ENCODE results near the gene SLC27A4. TPM values are rescaled to one million over a fixed set of nuclear protein-coding genes. Genes with fewer than 3 reads are reported as not detected.
A peak's percentile ranks its signal among the peaks of the same experiment; 100 is the strongest.

Gene SLC27A4
- total and polyA plus RNA-seq, 2 of the 13 experiments (the other 11 are each of a cell fraction or from before 2014, with no cell fraction given): 10.6 to 18.8 TPM

DNA sequence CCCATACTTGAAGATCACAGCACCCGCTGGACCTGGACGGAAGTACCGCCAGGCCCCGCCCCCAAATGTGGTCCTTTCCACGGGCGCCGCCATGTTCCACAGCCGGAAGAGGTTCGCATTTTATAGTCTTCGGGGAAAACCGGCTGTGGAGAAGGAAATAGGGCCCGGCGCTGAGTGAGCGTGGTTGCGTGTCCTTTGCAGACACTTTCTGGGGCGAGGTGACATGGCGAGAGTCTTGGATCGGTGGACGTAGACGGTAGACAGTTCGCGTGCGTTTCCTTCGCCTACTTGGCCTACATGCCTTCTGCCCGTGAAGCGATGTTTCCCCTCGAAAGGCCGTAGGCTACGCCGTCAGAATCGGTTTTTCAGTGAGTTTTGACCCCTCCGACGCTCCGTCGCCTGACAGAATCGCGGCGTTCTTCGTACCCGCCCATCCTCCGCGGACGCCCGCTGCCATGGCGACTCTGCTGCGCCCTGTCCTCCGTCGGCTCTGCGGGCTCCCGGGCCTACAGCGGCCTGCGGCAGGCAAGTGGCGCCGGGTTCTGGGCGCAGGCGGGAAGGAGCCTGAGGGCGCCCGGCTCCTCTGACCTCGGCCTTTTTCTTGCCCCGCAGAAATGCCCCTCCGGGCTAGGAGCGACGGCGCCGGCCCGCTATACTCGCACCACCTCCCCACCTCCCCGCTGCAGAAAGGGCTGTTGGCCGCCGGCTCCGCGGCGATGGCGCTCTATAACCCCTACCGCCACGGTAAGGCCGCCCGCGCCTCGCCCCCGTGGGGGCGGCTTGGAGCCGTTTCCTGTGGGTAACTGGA lies 17.7 kb upstream of the SLC27A4 start, which contains the start of the genes COQ4 and TRUB2 (continued):
- TF ChIP-seq ZNF318 (CRISPR knock-in tag; IDR thresholded peaks at IDR 0.05) (no peak), MTA3 (CRISPR knock-in tag; IDR thresholded peaks at IDR 0.05) (no peak), ZNF383 (CRISPR knock-in tag; IDR thresholded peaks at IDR 0.05; ENCODE audit: borderline replicate concordance) (no peak), AHR (CRISPR knock-in tag; IDR thresholded peaks at IDR 0.05) (peak; percentile 93; the same call in 1 of the 2 replicates), ZFP36 (IDR thresholded peaks at IDR 0.05; ENCODE audit: borderline replicate concordance, low read depth, low read length, partially characterized antibody) (no peak), ZSCAN21 (CRISPR knock-in tag; IDR thresholded peaks at IDR 0.05; ENCODE audit: borderline replicate concordance) (peak; percentile 87), ZBTB8A (CRISPR knock-in tag; IDR thresholded peaks at IDR 0.05; ENCODE audit: borderline replicate concordance, low read depth) (no peak), NCOR1 (IDR thresholded peaks at IDR 0.05; ENCODE audit: borderline replicate concordance, low read length) (peak; percentile 47; the same call in 1 of the 2 replicates), ZNF12 (CRISPR knock-in tag; IDR thresholded peaks at IDR 0.05) (peak; percentile 26; the same call in 1 of the 2 replicates), NFE2L2 (IDR thresholded peaks at IDR 0.05; ENCODE audit: low read length) (no peak), MAFF (IDR thresholded peaks at IDR 0.05; ENCODE audit: low read depth, low read length) (no peak), SNAPC2 (CRISPR knock-in tag; IDR thresholded peaks at IDR 0.05) (no peak), RAD21 (CRISPR knock-in tag; IDR thresholded peaks at IDR 0.05) (peak; percentile 25), ZNF766 (CRISPR knock-in tag; IDR thresholded peaks at IDR 0.05; ENCODE audit: borderline replicate concordance) (peak; percentile 83; the same call in 1 of the 2 replicates), ZNF775 (CRISPR knock-in tag; IDR thresholded peaks at IDR 0.05; ENCODE audit: borderline replicate concordance) (no peak), HOXA5 (CRISPR knock-in tag; IDR thresholded peaks at IDR 0.05) (peak; percentile 45), ZNF577 (CRISPR knock-in tag; IDR thresholded peaks at IDR 0.05; ENCODE audit: borderline replicate concordance, low read depth) (no peak), ZNF510 (CRISPR knock-in tag; IDR thresholded peaks at IDR 0.05; ENCODE audit: low read depth) (no peak), ZNF484 (CRISPR knock-in tag; IDR thresholded peaks at IDR 0.05; ENCODE audit: borderline replicate concordance, low read depth) (no peak), FOXA1 (IDR thresholded peaks at IDR 0.05) (no peak), FOXA1 (CRISPR knock-in tag; IDR thresholded peaks at IDR 0.05) (no peak)
- TF ChIP-seq, protein P1, sequence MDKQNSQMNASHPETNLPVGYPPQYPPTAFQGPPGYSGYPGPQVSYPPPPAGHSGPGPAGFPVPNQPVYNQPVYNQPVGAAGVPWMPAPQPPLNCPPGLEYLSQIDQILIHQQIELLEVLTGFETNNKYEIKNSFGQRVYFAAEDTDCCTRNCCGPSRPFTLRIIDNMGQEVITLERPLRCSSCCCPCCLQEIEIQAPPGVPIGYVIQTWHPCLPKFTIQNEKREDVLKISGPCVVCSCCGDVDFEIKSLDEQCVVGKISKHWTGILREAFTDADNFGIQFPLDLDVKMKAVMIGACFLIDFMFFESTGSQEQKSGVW (CRISPR knock-in tag; IDR thresholded peaks at IDR 0.05; ENCODE audit: borderline replicate concordance): no peak
